Fibroblast of skin of left quadriceps (primary cell): ENCODE results near the gene WLS.

Source experiments
- DNase-seq, 2 experiments: peaks; one replicate each; pipeline ENCODE4 v3.0.0-alpha.2; 2013; ENCODE audit warnings: low read depth in 2 of 2

WLS gene

GRCh38 chr1:68227598-68227997 is 4.7 kb downstream of the WLS start:
- no peak for DNase-seq

GRCh38 chr1:68225781-68226180 is 6.5 kb downstream of the WLS start:
- DNase-seq: no peak

- no peak for DNase-seq
These were observed 8.6 kb downstream of the WLS start for GRCh38 chr1:68223687-68224086.

- DNase-seq: no peak
These were observed 10.3 kb downstream of the WLS start for GRCh38 chr1:68221980-68222373.

GRCh38 chr1:68221001-68221979 is 11.0 kb downstream of the WLS start:
- DNase-seq: no peak

- DNase-seq: no peak
These were observed 11.9 kb downstream of the WLS start for GRCh38 chr1:68220420-68220819.

- DNase-seq: no peak
These were observed 13.8 kb downstream of the WLS start for GRCh38 chr1:68218490-68218889.

- no peak for DNase-seq
These were observed 14.7 kb downstream of the WLS start for GRCh38 chr1:68217618-68218017.

GRCh38 chr1:68217060-68217554 is 15.2 kb downstream of the WLS start:
- DNase-seq: no peak

- no peak for DNase-seq
These were observed 16.1 kb downstream of the WLS start for GRCh38 chr1:68216089-68216772.

GRCh38 chr1:68213843-68214242 is 18.5 kb downstream of the WLS start:
- no peak for DNase-seq

- DNase-seq: no peak
These were observed 20.5 kb downstream of the WLS start for GRCh38 chr1:68211761-68212380.

GRCh38 chr1:68210829-68211228 is 21.5 kb downstream of the WLS start:
- no peak for DNase-seq

- DNase-seq: no peak
These were observed 22.3 kb downstream of the WLS start for GRCh38 chr1:68210027-68210426.

GRCh38 chr1:68206848-68207689 is 25.3 kb downstream of the WLS start:
- DNase-seq: peak; percentile 54 to 62

- DNase-seq: no peak
These were observed 26.4 kb downstream of the WLS start for GRCh38 chr1:68205794-68206358.

- no peak for DNase-seq
These were observed 27.2 kb downstream of the WLS start for GRCh38 chr1:68204977-68205630.

GRCh38 chr1:68202239-68202832 is 30.0 kb downstream of the WLS start:
- DNase-seq: peak; percentile 55 to 59

GRCh38 chr1:68201546-68202238 is 30.6 kb downstream of the WLS start:
- DNase-seq: no peak

GRCh38 chr1:68199603-68200002 is 32.7 kb downstream of the WLS start:
- DNase-seq: no peak
